GM21526 (cell line): Measurements from ENCODE around the gene PPARA.
A peak's percentile ranks its signal among the peaks of the same experiment; 100 is the strongest.
"Not testable (repeated sequence)": the region's sequence is repeated elsewhere in the genome, so short reads cannot be mapped to it uniquely, and the experiment has no call there.

Experiments used
- ATAC-seq: cut with Tn5 transposase; IDR thresholded peaks from one replicate; pipeline ENCODE4 v1.9.1; 2021; ENCODE audit warnings: moderate library complexity; ENCODE audit not compliant: unreplicated experiment, low FRiP score

PPARA gene

DNA sequence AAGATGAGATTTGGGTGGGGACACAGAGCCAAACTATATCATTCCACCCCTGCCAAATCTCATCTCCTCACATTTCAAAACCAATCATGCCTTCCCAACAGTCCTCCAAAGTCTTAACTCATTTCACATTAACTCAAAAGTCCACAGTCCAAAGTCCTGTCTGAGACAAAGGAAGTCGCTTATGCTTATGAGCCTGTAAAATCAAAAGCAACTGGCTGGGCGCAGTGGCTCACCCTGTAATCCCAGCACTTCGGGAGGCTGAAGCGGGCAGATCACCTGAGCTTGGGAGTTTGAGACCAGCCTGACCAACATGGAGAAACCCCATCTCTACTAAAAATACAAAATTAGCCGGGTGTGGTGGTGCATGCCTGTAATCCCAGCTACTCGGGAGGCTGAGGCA lies 114.2 kb downstream of the PPARA start:
- not testable (repeated sequence) for ATAC-seq

DNA sequence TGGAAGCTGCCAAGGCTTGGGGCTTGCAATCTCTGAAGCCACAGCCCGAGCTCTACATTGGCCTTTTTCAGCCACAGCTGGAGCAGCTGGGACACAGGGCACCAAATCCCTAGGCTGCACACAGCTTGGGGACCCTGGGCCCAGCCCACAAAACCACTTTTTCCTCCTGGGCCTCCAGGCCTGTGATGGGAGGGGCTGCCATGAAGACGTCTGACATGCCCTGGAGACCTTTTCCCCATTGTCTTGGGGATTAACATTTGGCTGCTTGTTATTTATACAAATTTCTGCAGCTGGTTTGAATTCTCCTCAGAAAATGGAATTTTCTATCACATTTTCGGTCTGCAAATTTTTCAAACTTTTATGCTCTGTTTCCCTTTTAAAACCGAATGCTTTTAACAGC lies 115.3 kb downstream of the PPARA start:
- ATAC-seq = not testable (repeated sequence)

DNA sequence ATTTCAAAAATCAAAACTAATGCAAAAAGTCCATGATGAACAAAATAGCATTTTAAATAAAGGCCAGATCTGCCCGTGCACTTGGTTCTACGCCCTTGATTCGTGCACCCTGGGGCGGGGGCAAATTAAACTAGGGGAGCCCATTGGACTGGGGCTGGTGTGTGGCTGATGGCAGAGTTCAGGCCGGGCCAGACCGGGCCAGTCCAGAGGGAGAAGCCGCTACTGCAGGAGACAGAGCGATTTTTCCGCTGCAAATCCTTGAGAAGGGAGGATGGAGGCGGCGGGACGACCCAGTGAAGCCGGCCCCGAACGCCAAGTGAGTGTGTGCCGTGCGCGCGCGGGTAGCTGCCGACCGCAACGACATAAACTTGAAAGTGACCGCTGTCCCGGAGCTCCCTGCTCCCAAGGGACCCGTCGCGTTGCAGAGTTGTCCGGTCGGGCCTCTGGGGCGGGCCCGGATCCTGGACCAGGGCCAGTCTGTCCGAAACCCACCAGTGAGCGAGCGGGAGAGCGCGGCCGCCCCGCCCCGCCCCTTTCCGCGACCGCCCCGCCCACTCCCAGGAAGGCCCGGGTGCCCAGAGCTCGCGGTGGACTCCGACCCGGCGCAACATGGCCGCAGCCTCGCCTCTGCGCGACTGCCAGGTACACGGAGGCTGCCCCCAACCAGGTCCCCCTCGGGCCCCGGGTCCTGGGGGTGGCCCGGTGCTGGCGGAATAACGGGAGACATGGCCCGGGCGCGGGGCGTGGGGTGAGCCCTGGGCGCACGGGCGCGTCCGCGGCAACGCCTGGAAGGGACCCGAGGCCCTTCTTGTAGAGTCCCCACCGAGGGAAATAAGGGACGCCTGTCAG lies 117.3 kb downstream of the PPARA start, which contains the start of gene TTC38:
TTC38 (plus strand) TSS at position 578 of the 849 bp plus-strand sequence; CDS start at position 610, 32 bp downstream.
- ATAC-seq = peak; percentile 58

DNA sequence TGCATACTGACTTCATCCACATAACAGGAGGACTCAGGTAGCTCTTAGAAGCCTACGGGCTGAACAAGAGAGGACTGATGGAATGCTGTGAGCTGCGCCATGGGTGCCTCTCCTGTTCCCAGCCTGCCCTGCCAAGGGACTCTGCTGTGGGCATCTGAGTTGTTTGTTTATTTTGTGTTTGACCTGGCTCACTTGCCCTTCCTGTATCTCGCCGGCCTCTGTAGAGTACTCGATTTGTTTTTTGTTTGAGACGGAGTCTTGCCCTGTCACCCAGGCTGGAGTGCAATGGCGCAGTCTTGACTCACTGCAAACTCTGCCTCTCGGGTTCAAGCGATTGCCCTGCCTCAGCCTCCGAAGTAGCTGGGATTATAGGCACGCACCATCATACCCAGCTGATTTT lies 119.2 kb downstream of the PPARA start:
- no peak for ATAC-seq

- no peak for ATAC-seq
Observed at GRCh38 chr22:46272196-46272595, 121.9 kb downstream of the PPARA start.

DNA sequence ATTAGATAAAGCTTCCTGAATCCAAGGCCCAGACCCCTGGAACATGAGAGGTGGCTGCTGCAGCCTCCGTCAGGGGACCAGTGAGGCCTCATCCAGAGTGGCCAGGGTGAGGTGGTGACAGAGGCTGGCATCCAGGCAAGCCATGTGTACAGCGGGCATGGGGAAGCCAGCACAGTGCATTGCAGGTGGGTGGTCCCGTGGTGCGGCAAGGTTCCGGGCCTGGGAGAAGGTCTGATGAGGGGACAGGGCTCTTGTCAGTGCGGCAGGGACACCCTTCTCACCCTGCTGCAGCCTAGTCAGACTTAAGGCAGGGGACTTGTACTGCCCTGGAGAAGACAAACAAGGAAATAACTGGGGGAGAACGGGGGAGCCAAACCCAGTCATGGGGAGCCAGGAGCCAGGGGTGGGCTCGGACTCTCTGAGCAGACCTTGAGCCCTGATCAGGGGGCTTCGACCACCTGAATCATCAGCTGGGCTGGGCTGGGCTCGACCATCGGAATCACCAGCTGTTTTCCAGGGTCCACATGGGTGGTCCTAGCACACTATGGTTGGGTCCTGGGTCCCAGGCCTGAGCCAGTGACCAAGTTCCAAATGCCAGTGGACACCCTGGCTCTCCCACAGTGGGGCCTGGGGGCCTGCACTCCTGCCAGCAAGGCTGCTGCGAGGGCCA lies 122.6 kb downstream of the PPARA start:
- no peak for ATAC-seq

DNA sequence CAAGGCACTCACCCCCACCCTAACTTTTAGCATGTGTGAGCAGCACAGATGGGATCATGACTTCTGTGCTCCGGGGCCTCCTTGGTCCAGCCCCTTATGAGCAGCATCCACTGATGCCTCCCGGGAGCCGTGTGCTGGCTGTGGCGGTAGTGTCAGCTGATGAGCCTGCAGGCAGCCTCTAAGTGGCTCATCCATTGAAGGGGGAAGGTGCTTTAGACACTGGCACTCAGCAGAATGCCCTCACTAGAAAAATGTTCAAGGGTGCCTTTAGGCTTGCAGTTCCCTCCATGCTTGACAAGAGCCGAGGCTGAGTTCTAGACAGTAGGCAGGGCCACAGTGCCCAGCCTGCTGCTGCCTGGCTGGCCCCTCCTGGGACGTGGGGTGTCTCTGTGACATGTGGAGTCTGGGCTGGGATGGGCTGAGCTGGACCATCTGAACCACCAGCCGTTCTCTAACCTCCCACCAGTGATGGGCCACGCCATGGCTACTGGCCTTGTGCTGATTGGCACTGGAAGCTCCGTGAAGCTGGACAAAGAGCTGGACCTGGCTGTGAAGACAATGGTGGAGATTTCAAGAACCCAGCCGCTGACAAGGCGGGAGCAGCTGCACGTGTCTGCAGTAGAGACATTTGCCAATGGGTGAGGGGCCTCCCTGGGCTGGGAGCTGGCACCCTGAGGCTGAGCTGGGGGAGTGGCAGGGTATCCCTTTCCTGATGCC lies 123.3 kb downstream of the PPARA start:
- ATAC-seq = no peak

DNA sequence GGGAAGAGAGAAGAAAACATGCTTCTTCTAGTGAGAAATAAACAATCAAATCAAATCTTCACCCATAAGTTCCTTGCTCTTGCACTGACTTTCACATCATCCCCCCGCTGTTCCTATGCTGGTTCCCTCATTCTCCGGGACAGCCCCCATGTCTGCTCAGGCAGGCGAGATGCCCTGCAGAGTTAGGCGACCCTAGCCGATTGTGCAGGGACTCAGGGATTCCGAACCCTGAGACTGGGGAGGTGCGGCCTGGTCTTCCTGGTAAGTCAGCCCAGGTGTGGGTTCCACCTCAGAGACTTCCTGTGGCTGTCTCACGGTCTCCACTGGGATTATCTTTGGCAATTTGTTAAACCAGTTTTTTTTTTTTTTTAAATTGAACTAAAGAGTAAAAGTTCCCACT lies 124.1 kb downstream of the PPARA start:
- no peak for ATAC-seq

DNA sequence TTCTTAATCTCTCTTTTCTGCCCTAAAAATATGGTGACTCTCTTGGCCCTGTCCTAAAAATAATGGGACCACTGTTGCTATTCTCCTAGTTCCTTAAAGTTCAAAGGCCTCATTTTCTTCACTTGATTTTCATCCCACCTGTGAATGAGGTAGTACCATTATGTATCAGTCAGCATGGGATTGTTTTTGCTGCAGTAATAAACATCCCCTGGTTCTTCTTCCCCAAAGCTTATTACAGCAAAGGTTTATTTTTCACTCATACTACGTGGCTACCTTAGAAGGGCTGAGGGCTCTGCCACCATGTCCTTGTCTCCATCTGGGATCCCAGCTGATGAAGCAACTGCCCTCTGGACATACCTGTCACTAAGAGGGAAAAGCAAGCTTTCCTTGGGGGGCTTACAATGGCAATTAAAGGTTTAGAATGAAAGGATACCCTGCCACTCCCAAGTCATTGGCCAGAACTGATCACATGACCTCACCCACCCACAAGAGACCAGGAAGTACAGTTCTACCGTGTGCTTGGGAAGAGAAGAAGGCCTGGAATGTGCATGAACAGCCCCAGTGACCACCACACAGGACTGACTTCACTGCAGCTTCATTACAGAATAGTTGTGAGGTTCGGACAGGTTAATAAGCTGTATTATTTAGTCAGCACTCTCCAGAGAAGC lies 125.3 kb downstream of the PPARA start:
- no peak for ATAC-seq

- ATAC-seq = no peak
Observed at GRCh38 chr22:46276563-46276962, 126.2 kb downstream of the PPARA start.

DNA sequence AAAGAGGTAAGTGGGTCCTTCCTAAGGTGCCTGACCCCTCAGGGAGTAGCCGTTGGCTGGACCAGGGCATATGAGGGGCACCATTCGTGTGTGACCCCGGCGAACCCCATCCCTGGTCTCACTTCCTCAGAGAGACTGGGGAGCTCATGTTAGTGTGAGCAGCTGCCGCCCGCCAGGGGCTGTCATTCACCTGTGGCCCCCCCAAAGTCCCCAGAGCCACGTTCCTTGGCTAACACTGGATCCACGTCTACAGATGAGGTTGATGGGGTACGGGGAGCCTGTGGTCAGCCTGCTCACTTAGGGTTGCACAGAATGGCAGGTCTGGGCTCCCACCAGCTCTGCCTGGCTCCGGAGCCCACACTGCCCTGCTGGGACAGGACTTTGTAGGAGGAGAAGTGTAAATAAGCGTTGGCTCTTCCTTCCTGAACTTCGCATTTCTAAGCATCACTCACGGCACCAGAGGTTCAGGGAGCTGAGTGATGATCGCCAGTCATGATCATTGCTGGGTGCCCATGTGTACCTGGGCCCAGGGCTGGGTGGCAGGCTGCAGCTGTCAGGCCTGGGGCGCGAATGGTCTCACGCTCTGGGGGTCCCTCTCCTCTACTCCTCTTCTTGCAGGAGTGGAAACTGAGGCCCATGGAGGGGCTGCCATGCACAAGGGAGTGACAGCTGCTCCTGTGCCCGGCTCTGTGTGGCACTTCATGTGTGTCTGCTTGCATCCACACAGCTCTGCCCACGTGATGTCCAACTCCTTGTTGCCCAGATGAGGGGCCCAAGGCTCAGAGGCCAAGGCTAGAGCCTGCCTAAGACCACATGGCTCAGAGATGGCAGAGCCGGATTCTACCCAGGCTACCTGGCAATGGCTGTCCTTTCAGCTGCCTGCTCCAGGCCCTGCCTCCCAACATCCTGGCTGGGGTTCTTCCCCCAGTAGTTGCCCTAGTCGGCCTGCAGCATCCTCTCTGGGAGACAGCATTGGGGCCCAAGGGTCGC lies 128.6 kb downstream of the PPARA start:
- no peak for ATAC-seq

- ATAC-seq = no peak
Observed at GRCh38 chr22:46280063-46280817, 129.9 kb downstream of the PPARA start.

- ATAC-seq = no peak
Observed at GRCh38 chr22:46280999-46281623, 130.8 kb downstream of the PPARA start.

DNA sequence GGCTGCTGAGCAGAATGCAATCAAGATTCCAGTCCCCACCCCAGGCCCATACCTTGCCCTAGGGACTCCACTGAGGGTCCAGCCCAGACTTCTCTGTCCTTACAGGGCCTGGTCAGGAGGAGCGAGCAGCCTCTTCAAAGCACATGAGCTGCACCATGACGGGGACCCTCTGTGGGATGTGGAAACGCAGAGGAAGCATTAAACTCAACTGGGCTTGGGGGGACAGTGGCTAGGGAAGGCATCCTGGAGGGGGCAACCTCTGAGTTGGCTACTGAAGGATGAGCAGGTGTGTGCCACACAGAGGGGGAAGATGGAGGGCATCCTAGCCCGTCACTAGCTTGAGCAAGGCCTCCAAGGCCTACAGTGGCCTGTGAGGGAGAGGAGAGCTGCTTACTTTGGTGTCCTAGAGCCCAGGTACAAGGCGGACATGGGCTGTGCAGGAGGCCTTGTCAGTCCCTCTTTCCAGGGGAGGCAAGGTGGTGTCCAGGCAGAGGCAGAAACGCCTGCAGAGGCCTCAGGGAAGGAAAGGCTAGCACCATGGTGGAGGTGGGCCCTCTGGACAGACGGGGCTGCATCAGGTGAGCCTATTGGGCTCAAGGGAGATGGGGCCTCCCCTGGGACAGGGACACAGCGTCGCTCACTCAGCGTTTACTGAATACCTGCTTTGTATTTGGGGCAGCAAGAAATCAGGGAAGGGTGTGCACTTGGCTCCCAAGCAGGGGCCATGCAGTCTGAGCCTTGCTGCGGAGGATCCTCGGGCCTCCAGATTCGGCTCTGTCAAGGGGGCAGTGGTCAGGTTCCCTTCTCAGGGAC lies 131.7 kb downstream of the PPARA start:
- ATAC-seq = no peak

DNA sequence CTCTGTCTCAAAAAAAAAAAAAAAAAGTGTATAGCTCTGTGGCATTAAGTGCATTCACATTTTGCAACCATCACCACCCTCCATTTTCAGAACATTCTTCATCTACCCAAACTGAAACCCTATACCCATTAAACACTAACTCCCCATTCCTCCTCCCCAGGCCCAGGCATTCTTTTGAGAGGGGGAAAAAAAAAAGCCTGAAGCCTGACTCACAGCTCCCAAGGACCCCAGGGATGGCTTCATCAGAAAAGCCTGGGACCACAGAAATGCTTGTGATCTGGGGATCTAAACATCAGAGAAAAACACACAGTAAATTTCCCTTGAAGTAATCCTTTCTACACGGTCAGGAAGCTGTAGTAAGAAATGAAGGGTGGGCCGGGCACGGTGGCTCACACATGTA lies 135.7 kb downstream of the PPARA start:
- no peak for ATAC-seq

DNA sequence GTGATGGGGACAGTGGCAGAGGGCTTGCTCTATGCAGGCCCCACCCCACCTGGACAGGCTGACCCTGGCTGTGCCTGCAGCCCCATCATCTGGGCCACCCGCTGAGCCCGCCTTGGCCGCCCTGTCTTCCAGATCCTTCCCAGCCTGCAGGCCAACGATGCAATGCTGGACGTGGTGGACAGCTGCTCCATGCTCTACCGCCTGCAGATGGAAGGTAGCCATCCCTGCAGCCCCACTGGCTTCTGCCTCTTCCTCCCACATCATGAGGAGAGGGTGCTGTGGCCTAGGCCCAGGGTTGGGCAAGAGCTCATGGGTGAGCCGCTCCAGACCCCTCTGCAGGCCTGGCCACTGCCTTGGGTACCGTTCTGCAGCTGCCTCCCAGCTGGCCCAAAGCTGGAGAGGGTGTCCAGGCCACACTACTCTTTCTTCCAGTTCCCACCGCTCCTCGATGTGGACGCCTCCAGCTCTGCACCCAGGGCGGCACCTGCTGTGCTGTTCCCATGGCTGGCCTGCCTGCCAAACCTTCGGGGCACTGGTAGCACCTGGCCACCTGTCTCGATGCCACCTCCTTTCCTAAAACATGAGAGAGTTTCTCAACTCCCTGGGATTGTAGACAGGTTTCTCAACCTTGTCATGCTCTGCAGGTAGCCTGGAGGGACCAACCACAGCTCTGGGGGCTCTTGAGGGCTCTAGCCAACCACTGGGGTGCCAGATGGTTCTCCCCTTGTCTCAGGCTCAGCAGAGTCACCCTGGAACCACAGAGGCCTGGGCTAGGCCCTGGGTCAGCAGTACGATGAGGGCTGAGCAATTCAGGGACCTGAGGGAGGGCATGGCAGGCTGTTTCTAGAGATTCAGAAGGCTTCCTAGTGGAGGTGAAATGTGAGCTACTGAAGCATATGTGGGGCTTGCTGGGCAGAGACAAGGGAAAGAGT lies 136.9 kb downstream of the PPARA start:
- ATAC-seq = no peak
